DMS79 (cell line): ENCODE data around the gene SPRYD3.
"Not testable (repeated sequence)": the region's sequence is repeated elsewhere in the genome, so short reads cannot be mapped to it uniquely, and the experiment has no call there.

ENCODE experiments used
- DNase-seq: peaks from one replicate; lab custom pipeline; 2025; lab: John Stamatoyannopoulos, UW

The SPRYD3 gene

DNA sequence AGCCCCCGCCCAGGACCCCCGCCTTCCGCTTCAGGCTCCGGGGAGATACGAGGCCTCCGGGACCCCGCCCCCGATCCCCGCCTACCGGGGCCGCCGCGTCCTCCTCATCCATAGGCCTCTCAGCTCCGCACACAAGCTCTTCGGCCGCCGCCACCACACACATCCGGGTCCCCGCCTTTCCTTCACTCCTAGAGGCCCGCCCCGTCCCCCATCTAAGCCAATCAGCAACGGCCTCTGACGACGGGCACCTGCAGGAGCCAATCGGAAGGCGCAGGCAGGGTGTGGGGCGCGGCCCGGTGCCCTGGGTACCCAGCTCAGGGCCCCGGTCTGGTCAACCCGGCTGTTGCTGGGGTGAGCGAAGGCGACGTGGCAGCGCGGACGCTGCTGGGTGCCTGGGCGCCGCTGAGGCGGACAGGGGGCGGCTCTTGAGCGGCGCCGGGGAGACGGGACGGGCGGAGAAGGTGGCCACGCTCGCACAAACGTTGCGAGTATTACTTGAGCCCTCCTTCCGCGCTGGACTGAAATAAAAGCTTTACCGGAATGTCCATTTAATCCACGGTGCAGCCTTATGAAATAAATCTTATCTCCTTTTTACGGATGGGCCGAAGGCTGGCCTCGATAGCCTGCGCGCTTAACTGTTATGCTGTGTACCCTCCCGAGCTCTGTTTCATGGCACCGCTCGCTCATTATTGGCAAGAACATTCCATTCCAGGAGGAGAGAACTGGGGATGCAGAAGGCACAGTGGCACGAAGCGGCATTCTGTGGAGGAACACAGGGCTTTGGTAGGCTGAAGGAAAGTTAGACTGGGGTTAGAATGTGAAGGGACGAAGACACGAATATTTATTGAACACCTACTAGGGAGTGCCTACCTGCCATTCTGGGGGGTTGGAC, at the start of gene SPRYD3:
TSS of gene SPRYD3 (minus strand) at position 165 of the 892 bp plus-strand sequence. CDS start at position 108, 57 bp downstream.
- DNase-seq, result peak; percentile 76

GRCh38 chr12:53127169-53127568, 48.0 kb upstream of the SPRYD3 start:
- DNase-seq, result no peak

DNA sequence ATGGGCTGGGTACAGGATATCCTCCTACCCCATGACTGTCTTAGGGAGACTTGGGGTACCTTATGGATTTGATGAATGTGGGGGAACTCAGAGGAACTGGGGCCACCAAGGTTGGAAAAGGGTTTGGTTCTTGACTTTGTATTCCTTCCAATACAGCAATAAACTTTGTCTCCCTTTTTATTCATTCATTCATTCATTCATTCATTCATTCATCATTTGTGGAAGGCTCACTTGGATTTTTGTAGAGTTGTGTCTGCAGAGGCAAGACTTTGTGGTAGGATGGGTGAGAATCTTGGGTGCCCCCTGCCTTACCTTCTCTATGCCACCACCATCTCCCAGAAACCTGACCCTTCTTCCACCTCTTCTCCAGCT, 45.1 kb upstream of the SPRYD3 start:
- DNase-seq, result no peak

- DNase-seq, result no peak
These were observed 44.6 kb upstream of the SPRYD3 start for GRCh38 chr12:53123578-53124351.

GRCh38 chr12:53122961-53123468, 43.8 kb upstream of the SPRYD3 start:
- DNase-seq, result peak; percentile 5

- DNase-seq, result no peak
These were observed 41.7 kb upstream of the SPRYD3 start for GRCh38 chr12:53120685-53121525.

DNA sequence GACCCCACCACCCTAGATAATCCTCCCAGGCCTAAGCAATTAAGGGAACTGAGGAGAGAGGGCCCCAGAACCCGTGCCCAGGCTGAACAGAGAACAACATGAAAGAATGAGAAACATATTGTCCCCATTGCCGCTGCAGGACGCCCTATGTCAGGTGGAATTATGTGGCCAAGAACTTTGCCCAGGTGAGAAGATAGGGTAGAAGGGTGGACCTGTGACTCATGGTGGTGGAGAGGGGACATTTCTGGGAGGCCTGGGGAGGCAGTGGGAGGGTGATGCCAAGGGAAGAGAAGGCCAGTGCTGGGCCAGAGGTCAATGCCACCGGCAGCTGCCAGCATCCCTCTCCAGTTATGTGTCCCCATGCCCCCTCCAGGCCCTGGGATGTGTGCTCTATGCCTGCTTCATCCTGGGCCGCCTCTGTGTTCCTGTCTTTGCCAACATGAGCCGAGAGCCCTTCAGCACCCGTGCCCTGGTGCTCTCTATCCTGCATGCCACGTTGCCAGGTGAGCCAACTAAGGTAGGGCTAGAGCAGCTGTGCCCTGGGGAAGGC, 39.6 kb upstream of the SPRYD3 start:
- no peak for DNase-seq

- DNase-seq, result peak; percentile 70
These were observed 36.9 kb upstream of the SPRYD3 start for GRCh38 chr12:53115891-53116648.

GRCh38 chr12:53115112-53115890, 36.1 kb upstream of the SPRYD3 start:
- DNase-seq, result no peak

DNA sequence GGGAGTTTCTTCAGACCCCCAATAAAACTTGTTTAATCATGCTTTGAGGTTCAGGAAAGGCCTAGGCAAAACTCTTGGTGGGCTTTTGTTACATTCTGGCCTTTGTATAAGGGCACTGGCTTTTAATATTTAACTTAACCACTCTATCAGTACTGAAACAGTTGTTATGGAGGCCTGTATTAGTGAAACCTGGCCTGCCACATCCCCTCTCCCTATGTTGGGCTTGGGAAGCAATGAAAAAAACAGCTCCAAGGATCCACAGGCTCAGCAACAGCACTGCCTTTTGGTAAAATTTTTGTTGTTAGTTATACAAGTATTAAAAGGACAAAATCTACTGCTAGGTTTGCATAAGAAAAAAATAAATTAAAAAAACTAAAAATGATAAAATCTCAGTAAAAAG, 34.8 kb upstream of the SPRYD3 start:
- no peak for DNase-seq

GRCh38 chr12:53113136-53113705, 34.0 kb upstream of the SPRYD3 start:
- DNase-seq, result no peak

DNA sequence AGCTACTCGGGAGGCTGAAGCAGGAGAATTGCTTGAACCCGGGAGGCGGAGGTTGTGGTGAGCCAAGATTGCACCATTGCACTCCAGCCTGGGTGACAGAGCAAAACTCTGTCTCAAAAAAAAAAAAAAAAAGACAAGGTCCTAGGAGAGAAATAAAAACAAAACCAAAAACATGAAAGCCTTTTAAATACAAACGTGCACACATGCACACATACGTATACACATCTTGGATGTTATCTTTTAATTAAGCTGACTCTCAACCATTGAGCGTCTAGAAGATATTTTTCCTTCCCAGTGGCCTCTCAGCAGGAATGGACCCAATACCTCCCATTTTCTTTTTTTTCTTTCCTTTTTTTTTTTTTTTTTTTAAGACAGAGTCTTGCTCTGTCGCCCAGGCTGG, 33.2 kb upstream of the SPRYD3 start:
- not testable (repeated sequence) for DNase-seq

DNA sequence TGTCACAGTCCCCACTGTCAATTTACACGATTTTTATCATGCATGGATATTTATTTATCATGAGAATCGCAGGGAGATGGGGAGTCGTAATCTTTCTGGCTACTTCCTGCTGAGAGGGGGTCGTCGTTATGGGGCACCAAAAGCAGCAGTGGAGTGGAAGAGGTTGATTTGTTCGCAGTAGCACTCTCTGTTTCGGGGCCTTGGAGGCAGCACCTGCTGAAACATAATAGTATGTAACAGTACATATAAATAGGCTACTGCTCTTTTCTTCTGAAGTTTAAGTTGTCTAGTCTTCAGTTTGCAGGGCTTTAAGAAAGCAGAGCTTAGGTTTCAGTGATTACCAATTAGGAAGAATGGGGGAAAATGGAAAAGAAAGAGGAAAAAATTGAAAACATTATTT, 27.9 kb upstream of the SPRYD3 start:
- no peak for DNase-seq

DNA sequence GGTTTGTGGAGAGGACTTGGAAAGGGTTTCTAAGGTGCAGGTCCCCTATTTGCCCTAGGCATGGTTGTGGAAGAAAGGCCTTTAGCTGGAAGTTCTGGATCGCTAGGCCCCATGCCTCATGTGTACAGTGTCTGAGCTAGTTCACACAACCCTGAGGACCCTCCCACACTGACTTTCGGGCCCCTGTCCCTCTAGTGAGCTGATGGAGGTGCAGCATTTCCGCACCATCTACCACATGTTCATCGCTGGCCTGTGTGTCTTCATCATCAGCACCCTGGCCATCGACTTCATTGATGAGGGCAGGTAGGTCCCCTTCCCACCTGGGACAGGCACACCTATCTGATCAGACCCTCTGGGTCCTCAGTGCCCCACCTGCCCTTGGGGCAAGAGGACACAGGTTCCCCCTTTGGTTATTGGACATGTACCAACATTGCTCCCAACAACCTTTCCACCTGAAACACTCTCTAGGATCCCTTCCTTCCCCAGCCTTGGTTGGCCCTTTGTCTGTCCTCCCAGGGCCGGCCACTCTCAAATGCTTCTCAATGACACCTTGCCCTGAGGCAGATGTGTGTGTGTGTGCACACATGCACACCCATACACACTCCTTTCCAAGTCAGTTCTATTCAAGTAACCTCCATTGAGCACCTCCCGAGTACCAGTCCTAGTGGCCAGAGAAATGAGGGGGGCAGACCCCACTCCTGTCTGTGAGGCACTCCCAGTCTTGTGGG, 26.7 kb upstream of the SPRYD3 start:
- DNase-seq, result no peak

GRCh38 chr12:53105256-53105655, 26.1 kb upstream of the SPRYD3 start:
- no peak for DNase-seq

DNA sequence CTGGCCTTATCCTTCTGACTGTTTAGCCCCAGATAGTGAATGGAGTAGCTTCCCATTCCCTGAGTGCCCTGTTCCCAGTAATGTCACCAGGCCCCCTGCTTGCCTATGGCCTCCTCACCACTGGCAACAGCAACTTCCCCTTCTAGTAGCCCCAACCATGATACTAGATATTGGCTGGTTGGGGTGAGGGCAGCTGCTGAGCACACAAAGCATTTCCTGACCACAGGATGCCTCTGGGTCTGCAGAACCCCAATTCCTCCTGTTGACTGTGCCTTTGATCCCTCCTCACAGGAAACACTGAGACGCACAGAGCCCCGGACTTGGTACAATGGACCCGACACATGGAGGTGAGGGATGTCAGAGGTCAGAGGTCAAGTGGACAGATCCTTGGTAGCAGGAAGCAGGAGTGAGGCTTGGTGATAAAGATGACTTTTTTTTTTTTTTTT, 24.7 kb upstream of the SPRYD3 start:
- DNase-seq, result no peak

DNA sequence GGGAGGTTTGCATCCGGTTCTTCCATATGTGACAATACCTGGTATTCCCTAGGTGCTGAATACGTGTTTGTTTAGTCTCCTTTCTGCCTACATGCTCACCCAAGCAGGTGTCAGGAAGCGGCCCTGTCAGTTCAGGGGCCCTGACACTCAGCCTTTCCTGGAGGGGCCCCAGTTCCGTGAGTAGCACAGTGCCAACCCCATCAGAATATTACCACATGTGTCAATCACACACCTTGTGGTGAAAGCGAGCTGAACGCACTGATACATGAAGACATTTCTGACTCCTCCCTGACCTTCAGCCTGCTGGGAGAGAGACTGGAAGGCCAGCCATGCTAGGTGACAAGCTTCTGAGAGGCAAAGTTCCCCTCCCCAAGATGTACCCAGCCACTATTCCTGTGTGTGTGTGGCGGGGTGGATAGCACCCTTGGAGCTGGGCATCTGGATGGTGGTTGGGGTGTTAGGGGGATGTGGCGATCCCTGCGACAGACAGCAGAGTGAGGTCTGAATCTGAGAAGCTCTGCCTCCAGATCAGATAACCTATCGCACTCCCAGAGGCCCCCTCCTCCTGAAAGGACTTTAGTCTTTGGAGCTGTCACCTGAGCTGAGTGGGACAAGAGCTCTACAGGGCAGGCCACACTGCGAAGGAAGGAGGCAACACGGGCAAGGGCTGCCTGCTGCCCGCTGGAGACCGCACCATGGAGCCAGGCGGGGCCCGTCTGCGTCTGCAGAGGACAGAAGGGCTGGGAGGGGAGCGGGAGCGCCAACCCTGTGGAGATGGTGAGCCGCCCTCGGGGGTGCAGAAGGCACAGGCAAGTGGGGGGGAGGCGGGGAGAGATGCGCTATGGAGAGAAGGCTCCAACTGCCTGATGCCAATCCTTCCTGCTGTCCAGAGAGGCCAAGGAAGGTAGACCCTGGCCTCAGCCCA, 24.0 kb upstream of the SPRYD3 start, which contains the start of gene SOAT2:
TSS of gene SOAT2 (plus strand) at position 604 of the 925 bp plus-strand sequence. CDS start at position 696, 92 bp downstream.
- DNase-seq, result no peak
